Neural progenitor cell (in vitro differentiated cells): ENCODE measurements around the gene DOCK10. TPM values are rescaled to one million over a fixed set of nuclear protein-coding genes. Genes with fewer than 3 reads are reported as not detected.

Source experiments
- DNase-seq: peaks from one replicate; pipeline ENCODE4 v3.0.0-alpha.2; 2016; ENCODE audit warnings: low spot score
- H2AFZ ChIP-seq: fragments of 200-600 bp; sonication (generic); replicated peaks from 2 replicates; pipeline ENCODE4 v1.6.1; 2016; ENCODE audit warnings: antibody characterized with exemption
- H3F3A ChIP-seq: fragments of 200-600 bp; sonication (generic); 2 replicates; pipeline ENCODE4 v1.6.1; 2016; ENCODE audit warnings: antibody characterized with exemption, low read depth
- H3K27ac ChIP-seq: fragments of 200-600 bp; sonication (generic); 2 replicates; pipeline ENCODE4 v1.5.1; 2016; ENCODE audit warnings: mild to moderate bottlenecking
- H3K27me3 ChIP-seq: fragments of 200-600 bp; sonication (generic); 2 replicates; pipeline ENCODE4 v1.6.1; 2016; ENCODE audit warnings: mild to moderate bottlenecking, moderate library complexity
- H3K36me3 ChIP-seq: fragments of 200-600 bp; sonication (generic); 2 replicates; pipeline ENCODE4 v1.5.1; 2016
- H3K4me1 ChIP-seq: fragments of 200-600 bp; sonication (generic); 2 replicates; pipeline ENCODE4 v1.6.1; 2016; ENCODE audit warnings: mixed run types
- H3K4me2 ChIP-seq: fragments of 200-600 bp; sonication (generic); 2 replicates; pipeline ENCODE4 v1.6.1; 2016
- H3K4me3 ChIP-seq: fragments of 200-600 bp; sonication (generic); 2 replicates; pipeline ENCODE4 v1.5.1; 2016
- H3K79me2 ChIP-seq: fragments of 200-600 bp; sonication (generic); 2 replicates; pipeline ENCODE4 v1.6.1; 2016; ENCODE audit warnings: low read depth
- H3K9ac ChIP-seq: fragments of 200-600 bp; sonication (generic); 2 replicates; pipeline ENCODE4 v1.6.1; 2016
- H3K9me3 ChIP-seq: fragments of 200-600 bp; sonication (generic); 2 replicates; pipeline ENCODE4 v1.5.1; 2016; ENCODE audit warnings: low read depth
- H4K20me1 ChIP-seq: fragments of 200-600 bp; sonication (generic); 2 replicates; pipeline ENCODE4 v1.6.1; 2016; ENCODE audit warnings: low read depth
- H3K27ac Mint-ChIP-seq: 3 replicates; pipeline ENCODE4 v1.8.0; 2021; ENCODE audit warnings: mixed read lengths
- H3K27me3 Mint-ChIP-seq: 2 replicates; pipeline ENCODE4 v1.8.0; 2022; ENCODE audit warnings: low read depth, mild to moderate bottlenecking, inconsistent platforms, moderate library complexity, mixed read lengths; ENCODE audit not compliant: insufficient read depth
- H3K36me3 Mint-ChIP-seq: 3 replicates; pipeline ENCODE4 v1.8.0; 2021; ENCODE audit warnings: mixed read lengths
- H3K4me1 Mint-ChIP-seq: 3 replicates; pipeline ENCODE4 v1.8.0; 2021; ENCODE audit warnings: mixed read lengths
- H3K4me3 Mint-ChIP-seq: 3 replicates; pipeline ENCODE4 v1.8.0; 2021; ENCODE audit warnings: mild to moderate bottlenecking, moderate library complexity, mixed read lengths
- H3K9me3 Mint-ChIP-seq: 3 replicates; pipeline ENCODE4 v1.8.0; 2020; ENCODE audit warnings: mixed read lengths
- CTCF ChIP-seq: fragments of 200-600 bp; sonication (generic); IDR thresholded peaks from 2 replicates; pipeline ENCODE4 v1.5.1; 2017; ENCODE audit warnings: antibody characterized with exemption, mild to moderate bottlenecking
- EZH2 ChIP-seq: fragments of 200-600 bp; sonication (generic); IDR thresholded peaks from 2 replicates; pipeline ENCODE4 v1.6.1; 2017; ENCODE audit warnings: antibody characterized with exemption, mild to moderate bottlenecking, moderate library complexity
- EZH2phosphoT487 ChIP-seq: fragments of 200-600 bp; sonication (generic); IDR thresholded peaks from 2 replicates; pipeline ENCODE4 v1.6.1; 2017; ENCODE audit warnings: antibody characterized with exemption
- total RNA-seq: library from RNA; depleted of rRNA; stranded (reverse); fragments of >200 nt; gene quantifications from 2 replicates; pipeline ENCODE4 v1.2.3, GENCODE V29; 2015; ENCODE audit warnings: low replicate concordance

The DOCK10 gene
- total RNA-seq, 1 donor from 2014 or later, result 1.1 TPM

GRCh38 chr2:224958873-224959272 lies 83.4 kb downstream of the DOCK10 start:
- Histone ChIP-seq H3K9ac (no peak overlapping the region), H3F3A (no peaks in the 10 kb centered on the region), H3K4me3 (no peak overlapping the region), H4K20me1 (no peaks in the 10 kb centered on the region), H3K36me3 (no peaks in the 10 kb centered on the region), H3K4me2 (peak overlapping the region; percentile 54), H3K27me3 (no peaks in the 10 kb centered on the region), H3K27ac (no peak overlapping the region), H3K79me2 (no peaks in the 10 kb centered on the region), H2AFZ (no peak overlapping the region), H3K9me3 (no peaks in the 10 kb centered on the region), H3K4me1 (peaks cover 13% of the 10 kb centered on the region)
- peaks cover 2% of the 10 kb centered on the region for H3K27me3 Mint-ChIP-seq
- DNase-seq, result no peak
- peak overlapping the region; percentile 30 for H3K27ac Mint-ChIP-seq
- peaks cover 26% of the 10 kb centered on the region for H3K4me1 Mint-ChIP-seq
- H3K36me3 Mint-ChIP-seq, result peaks cover 6% of the 10 kb centered on the region
- H3K9me3 Mint-ChIP-seq, result peaks cover 6% of the 10 kb centered on the region
- TF ChIP-seq EZH2phosphoT487 (no peak), CTCF (no peak), EZH2 (no peak)
- H3K4me3 Mint-ChIP-seq, result no peak overlapping the region

GRCh38 chr2:224958462-224958857 lies 83.8 kb downstream of the DOCK10 start:
- H3K27me3 ChIP-seq, result no peaks in the 10 kb centered on the region
- H4K20me1 ChIP-seq, result no peaks in the 10 kb centered on the region
- Mint-ChIP-seq H3K27ac (peak overlapping the region; percentile 30), H3K9me3 (peaks cover 6% of the 10 kb centered on the region), H3K36me3 (peaks cover 6% of the 10 kb centered on the region), H3K4me1 (peaks cover 26% of the 10 kb centered on the region), H3K27me3 (peaks cover 2% of the 10 kb centered on the region), H3K4me3 (no peak overlapping the region)
- DNase-seq, result peak; percentile 32
- no peak for TF ChIP-seq EZH2
- no peak for TF ChIP-seq EZH2phosphoT487
- TF ChIP-seq CTCF, result no peak
- H3K4me3 ChIP-seq, result no peak overlapping the region
- H3K9ac ChIP-seq, result no peak overlapping the region
- no peaks in the 10 kb centered on the region for H3K9me3 ChIP-seq
- no peaks in the 10 kb centered on the region for H3F3A ChIP-seq
- H3K27ac ChIP-seq, result no peak overlapping the region
- peak overlapping the region; percentile 54 for H3K4me2 ChIP-seq
- peaks cover 13% of the 10 kb centered on the region for H3K4me1 ChIP-seq
- no peaks in the 10 kb centered on the region for H3K36me3 ChIP-seq
- no peak overlapping the region for H2AFZ ChIP-seq
- H3K79me2 ChIP-seq, result no peaks in the 10 kb centered on the region

GRCh38 chr2:224957540-224958461 lies 84.5 kb downstream of the DOCK10 start:
- Histone ChIP-seq H3K36me3 (no peaks in the 10 kb centered on the region), H3K4me2 (peak overlapping the region; percentile 54), H3K27me3 (no peaks in the 10 kb centered on the region), H3K9ac (no peak overlapping the region), H4K20me1 (no peaks in the 10 kb centered on the region), H2AFZ (no peak overlapping the region), H3K4me3 (no peak overlapping the region), H3F3A (no peaks in the 10 kb centered on the region), H3K4me1 (peaks cover 13% of the 10 kb centered on the region), H3K79me2 (no peaks in the 10 kb centered on the region), H3K27ac (no peak overlapping the region), H3K9me3 (no peaks in the 10 kb centered on the region)
- no peak overlapping the region for H3K4me3 Mint-ChIP-seq
- DNase-seq, result no peak
- no peak overlapping the region for H3K27ac Mint-ChIP-seq
- H3K27me3 Mint-ChIP-seq, result peaks cover 2% of the 10 kb centered on the region
- TF ChIP-seq EZH2phosphoT487 (no peak), CTCF (no peak), EZH2 (no peak)
- H3K36me3 Mint-ChIP-seq, result peaks cover 6% of the 10 kb centered on the region
- peaks cover 26% of the 10 kb centered on the region for H3K4me1 Mint-ChIP-seq
- H3K9me3 Mint-ChIP-seq, result peaks cover 6% of the 10 kb centered on the region
